ENCODE data around the gene PGGHG.

DNA sequence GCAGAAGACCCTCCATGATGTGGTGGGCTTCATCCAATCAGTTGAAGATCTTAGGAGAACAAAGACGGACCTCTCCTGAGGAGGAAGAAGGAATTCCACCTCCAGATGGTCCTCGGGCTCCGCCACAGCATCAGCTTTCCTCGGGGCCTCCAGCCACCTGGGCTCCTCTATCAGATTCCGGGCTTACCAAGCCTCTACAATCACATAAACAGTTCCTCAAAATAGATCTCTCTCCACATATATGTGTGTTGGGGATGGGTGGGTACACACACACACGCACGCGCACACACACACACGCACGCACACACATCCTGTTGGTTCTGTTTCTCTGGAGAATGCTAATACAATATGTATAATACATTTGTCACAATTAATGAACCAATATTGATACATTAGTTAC lies 29.5 kb upstream of the PGGHG start:
- TF ChIP-seq, protein P1, sequence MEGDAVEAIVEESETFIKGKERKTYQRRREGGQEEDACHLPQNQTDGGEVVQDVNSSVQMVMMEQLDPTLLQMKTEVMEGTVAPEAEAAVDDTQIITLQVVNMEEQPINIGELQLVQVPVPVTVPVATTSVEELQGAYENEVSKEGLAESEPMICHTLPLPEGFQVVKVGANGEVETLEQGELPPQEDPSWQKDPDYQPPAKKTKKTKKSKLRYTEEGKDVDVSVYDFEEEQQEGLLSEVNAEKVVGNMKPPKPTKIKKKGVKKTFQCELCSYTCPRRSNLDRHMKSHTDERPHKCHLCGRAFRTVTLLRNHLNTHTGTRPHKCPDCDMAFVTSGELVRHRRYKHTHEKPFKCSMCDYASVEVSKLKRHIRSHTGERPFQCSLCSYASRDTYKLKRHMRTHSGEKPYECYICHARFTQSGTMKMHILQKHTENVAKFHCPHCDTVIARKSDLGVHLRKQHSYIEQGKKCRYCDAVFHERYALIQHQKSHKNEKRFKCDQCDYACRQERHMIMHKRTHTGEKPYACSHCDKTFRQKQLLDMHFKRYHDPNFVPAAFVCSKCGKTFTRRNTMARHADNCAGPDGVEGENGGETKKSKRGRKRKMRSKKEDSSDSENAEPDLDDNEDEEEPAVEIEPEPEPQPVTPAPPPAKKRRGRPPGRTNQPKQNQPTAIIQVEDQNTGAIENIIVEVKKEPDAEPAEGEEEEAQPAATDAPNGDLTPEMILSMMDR (IDR thresholded peaks at IDR 0.05): no peak
- no peak for TF ChIP-seq ZFX (IDR thresholded peaks at IDR 0.05; ENCODE audit: borderline replicate concordance)

All from 22Rv1 (cell line).